ENCODE results near the gene KRT35. TPM values are rescaled to one million over a fixed set of nuclear protein-coding genes. Genes with fewer than 3 reads are reported as not detected.
"Not testable (repeated sequence)": the region's sequence is repeated elsewhere in the genome, so short reads cannot be mapped to it uniquely, and the experiment has no call there.

The KRT35 gene
- total RNA-seq, 1 donor from 2014 or later, result not detected

DNA sequence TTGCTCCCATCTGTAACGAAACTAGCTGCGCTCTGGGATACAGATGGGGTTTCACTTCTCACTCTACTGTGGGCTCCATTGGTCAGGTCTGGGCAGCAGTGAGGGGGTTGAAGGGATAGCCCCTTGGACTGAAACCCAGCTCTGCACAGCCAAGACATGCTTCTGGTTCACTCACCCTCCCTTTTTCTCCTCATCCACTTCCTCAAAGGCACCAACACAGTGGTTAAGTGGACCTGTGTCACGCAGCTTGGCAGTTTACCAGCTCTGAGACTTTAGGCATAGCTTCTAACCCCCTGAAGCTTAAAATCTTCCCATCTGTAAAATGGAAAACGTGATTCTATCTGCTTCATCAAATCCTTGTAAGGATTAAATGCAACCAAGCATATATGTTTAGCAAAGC lies 28.7 kb downstream of the KRT35 start:
- peak; percentile 13 for ATAC-seq

DNA sequence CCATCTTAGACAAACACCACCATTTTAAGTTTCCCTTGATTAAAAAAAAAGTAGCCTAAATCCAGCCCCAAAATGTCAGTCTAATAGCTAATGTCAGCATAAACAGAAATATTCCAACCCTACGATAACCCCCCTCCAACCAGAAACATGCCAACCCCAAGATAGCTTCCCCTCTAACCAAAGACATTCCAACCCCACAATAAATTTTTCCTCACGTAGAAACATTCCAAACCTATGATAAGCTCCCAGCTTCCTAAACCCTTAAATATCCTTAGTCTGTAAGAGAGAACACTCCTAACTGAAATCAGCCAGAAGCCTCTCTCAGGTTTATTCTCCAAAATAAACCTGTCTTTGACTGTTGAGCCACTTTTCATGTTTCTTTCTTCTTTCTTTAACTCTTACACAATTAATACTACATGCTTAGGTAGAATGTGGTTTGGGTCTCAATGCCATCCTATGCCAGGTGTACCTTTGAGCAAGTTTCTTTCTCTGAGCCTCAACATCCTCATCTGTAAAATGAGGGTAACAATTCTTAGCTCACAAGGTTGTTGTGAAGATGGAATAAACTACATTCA lies 29.7 kb downstream of the KRT35 start:
- no peak for ATAC-seq

DNA sequence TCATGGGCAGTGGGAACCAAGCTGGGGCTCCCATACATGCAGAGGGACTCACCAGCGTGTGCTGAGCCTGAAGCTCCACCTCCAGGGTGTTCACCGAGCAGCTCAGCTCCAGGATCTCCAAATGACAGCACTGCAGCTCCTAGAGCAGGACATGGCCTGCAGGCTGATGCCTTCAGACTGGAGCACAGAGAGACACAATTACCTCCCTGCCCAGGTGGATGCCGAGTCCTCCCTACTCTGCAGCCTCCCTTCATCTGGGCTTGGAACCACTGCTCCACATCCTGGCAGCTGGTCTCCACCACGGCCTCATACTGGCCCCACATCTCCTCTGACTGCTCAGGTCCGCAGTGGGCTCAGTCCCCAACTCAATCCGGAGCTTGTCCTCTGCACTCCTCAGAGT lies 31.9 kb downstream of the KRT35 start:
- no peak for ATAC-seq

DNA sequence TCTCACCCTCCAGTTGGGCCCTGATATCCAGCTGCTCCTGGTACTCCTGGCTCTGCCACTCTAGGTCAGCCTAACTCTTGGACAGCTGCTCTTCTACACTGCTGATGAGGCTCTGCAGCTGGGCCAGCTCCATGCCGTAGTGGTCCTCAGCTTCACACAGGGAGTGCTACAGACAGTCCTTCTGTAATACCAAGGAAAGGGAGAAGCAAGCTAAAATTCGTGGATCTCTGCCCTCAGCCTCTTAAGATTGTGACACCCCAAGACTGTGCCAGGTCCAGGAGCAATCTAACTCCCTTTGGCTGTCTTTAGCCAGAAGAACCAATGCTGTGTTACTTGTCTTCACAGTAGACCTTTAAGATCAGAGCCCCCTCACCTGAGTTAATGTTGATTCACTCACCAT lies 32.4 kb downstream of the KRT35 start:
- ATAC-seq, result no peak

DNA sequence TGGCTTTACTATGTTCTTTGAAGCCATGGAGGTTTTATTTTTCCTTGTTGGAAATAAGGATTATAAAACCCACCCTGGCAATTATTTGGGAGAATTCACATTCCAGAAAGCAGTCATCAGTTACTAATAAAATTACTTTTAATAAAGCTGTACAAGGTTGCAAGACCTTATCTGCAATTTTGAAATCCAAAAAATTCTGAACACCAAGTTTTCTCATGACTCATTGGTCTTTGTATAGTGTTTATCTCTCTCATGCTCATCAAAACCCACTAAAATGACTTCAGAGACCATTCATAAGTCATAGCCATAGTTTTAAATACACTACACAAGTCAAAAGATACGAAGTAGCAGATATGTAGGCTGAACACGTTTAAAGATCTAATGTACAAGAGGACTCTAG lies 34.1 kb downstream of the KRT35 start:
- no peak for ATAC-seq

DNA sequence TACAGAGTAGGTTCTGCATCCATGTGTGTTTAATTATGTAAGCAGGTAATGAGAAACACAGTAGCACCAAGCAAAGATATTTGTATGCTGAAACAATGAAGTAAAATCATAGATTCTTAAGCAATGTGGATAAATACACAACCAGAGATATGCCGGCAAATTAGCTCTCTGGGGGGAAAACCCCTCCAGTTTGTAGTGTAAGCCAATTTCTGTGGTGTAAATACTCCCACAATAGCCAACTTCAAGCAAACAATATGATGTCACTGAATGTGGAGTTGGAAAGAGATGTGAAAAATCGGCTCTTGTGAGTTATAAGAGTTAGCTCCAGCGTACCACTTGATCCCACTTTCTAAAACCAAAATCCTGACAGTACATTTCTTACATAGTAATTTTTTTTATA lies 36.3 kb downstream of the KRT35 start:
- no peak for ATAC-seq

DNA sequence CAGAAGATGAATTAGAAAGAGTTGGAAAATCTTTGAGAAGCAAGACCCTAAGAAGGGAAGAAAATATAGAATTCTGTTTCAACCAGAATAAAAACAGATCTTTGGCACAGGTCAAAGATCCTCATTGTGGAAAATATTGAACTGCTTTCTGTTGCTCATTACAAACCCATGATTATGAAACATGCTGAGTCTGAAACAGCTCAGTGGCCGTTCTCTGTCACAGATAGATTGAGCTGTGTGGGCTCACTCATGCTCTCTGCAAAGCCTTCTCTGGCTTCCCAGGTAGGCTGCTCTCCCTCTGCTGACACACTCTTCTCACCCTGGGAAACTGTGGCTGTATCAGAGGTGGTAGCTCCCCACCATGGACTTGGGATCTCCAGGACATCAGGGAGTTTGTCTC lies 36.8 kb downstream of the KRT35 start:
- ATAC-seq, result no peak

DNA sequence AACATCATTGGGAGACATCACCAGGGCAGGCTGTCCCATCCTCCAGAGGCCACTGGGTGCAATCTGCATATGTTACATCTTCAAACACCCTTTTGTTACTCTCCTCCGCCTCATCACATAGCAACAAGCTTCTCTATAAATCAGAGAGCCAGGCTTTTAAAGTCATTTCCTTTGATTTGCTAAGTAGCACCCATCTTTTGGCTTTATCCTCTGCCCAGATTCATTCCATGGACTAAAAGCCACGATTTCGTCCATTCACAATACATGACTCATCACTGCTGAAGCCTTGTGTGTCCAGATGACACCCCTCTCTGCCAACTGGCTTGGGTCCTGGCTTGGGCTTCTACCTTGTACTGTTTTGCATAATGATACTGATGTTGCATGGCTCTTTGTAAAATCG lies 38.2 kb downstream of the KRT35 start:
- ATAC-seq, result no peak

DNA sequence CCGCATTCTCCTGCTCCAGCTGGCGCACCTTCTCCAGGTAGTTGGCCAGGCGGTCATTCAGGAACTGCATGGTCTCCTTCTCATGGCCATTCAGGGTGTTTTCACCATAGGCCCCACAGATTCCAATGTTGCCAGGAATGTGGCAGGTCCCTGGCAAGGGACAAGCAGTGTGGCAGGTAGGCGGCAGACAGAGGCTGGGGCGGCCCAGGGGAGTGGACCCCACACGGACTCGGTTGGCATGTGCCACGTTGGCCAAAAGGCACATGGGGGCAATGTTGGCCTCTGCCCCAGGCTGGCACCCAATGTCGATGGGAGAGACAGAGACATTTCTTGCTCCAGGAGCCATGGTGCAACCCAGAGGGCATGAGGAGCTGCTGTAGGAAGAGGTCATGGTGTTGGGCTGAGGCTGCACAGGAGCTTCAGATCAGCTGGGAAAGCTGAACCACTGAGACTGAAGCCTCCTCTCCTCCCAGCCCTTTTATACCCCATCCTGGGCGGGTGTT lies 40.4 kb downstream of the KRT35 start, which contains the start of gene KRT38:
KRT38 (minus strand) TSS at position 453 of the 503 bp plus-strand sequence; CDS start at position 391, 62 bp downstream.
- ATAC-seq, result no peak

DNA sequence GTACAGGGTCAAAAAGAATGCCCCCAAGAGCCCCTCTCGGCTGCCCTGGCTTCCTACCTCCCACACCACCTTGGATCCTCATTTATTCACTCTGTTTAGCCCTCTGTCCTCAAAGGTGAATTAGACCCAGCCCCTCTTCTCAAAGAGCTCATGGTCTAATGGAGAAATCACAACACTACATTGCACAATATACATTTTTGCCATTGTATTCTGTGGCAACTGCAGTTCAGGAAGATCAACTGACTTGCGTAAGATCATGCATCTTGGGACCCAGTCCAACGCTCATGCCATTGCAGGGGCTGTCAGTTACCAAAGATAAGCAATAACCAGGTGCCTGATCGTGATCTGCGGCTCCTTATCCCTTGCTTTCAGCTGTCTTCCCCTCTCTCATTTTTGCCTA lies 41.6 kb downstream of the KRT35 start:
- ATAC-seq, result peak; percentile 50

DNA sequence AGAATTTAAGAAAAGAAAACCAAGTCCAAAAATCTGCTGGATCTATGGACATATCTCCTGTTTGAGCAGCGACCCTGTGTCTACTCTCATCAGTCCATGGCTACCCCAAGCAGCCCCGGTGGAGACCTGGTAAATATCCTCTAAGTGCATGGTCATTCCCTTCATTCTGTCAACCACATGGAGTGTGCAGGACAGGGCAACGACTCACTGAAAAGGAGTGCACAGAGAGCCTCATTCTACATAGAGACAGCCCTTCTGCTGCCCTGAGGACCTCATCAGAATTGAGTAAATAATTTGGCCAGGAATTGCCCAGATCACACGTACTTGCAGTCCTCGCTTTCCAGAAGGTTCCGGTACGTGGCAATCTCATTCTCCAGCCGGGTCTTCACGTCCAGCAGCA lies 43.2 kb downstream of the KRT35 start:
- no peak for ATAC-seq

DNA sequence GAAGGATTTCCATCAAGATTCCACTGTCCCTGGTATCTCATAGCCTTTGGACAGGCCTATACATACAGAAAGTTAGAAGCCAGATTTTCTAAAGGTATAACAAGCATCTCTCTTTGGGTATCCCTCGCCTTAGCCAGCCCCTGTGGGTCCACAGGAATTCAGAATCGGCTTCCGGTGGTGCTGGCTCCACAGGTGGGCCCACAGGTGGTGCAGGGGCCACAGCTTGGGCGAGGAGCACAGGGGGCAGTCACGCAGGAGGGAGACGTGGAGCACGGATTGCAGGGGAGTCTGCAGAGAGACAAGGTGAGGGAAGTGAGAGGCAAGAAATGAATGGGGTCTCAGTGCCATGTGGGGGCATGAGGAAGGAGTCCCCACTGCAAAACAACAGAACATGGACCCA lies 43.7 kb downstream of the KRT35 start:
- no peak for ATAC-seq

DNA sequence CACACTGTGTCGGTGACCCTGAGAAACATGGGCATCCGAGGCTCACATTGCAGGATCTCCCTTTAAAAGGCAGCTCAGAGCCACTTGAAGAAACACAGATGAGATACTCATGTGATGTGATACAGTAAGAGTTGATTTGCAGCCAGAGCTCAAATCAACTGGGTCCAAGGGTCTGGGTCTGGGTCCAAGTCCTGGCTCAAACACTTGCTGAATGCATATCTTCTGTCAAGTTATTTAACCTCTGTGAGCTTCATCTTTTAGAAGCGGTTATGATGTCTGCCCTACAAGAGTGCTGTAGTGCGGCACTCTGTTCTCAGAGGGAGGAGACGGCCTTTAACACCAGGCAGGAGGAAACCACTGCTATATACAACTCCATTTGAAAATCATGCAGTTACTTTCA lies 46.5 kb downstream of the KRT35 start:
- no peak for ATAC-seq

DNA sequence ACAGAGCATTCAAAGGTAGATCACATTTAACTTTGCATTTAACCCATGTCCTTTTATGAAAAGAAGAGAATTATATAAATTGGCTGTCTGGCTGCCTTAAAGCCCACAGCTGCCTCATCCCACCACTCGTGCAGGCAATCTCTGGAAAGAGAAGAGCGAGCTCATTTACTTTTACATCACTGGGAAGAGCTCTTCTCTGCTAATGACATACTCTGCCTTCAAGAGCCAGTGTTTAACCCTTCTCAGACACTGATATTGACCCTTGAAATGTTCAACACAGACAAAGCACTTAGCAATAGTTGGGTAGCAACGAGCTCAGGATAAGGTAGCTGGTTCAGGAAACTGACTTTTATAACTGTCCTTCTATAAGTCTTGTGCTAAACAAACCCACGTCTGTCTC lies 46.9 kb downstream of the KRT35 start:
- ATAC-seq, result no peak

DNA sequence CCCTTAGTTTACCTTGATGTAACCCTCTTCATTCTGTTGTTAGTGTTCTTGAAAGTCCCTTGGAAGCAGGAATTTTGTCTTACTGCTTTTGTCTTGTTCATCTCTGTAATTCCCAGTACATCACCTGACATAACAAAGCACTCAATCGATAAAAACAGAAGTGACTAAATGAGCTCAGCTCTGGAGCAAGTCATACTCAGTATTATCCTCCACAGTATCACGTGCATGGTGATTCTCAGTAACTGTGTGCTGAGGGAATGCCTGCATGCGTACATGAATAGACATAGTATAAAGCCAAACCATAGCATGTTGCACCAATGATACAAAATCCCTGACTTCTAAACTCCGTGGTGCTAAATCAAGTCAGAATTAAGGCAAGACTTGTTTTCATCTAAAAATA lies 47.4 kb downstream of the KRT35 start:
- ATAC-seq, result no peak

DNA sequence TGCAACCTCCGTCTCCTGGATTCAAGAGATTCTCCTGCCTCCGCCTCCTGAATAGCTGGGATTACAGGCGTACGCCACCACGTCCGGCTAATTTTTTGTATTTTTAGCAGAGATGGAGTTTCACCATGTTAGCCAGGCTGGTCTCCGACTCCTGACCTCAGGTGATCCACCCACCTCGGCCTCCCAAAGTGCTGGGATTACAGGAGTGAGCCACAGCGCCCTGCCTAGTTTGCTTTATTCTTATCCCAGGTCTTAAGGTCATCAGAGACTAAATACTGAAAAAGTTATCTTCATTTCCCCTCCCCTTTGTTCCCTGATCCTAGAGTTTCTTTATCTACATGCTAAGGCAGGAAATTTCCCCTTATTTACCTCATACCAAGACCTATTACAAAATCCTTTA lies 50.6 kb downstream of the KRT35 start:
- ATAC-seq, result not testable (repeated sequence)

DNA sequence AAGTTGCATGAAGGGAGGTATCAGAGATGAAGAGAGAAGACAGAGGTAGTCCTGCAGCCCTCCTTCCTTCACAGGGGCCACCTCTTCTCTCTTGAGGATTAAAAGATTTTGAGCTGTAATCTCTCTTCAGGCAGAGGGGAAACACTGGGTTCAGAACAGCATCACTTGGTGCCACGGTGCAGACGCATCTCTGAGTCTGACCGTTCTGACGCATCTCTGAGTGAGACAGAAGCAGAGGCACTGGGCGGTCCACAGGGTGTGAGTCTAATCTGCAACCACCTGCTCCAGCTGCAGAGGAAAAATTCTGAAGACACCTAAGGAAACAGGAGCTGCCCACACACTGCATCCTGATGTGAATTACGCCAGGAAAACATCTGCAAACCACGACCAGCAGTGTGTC lies 51.3 kb downstream of the KRT35 start:
- no peak for ATAC-seq

DNA sequence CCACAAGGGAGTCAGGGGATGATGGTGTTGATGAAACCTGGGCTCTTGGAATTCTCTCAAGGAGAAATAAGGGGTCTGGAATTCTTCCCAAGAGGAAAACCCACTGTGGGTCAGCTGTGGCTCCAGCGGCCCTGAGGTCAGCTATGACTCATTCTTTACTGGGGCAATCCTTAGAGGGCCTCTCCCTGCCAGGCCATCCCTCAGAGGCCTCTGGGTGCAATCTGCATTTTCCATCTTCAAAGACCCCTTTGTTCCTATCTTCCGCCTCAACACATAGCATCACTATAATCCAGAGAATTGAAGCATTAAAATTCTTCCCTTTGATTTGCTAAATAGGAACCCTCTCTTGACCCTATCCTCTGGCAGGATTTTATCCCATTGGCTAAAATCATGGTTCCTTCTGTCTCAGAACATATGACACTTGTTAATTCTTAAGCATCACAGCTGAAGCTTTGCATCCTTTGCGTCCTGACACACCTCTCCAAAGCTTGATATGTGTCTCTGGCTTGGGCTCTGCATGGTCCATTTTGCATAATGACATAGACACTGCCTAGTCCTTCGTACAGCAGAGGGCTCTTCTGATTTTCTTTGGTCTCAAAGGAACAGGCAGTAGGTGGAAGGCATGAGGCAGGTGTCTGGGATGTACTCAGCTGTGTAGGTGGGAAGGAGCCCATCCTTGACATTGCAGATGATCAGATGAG lies 52.2 kb downstream of the KRT35 start:
- no peak for ATAC-seq

Other genes starting within 250 kb of the KRT35 start
- gene KRTAP9-3, start 248.7 kb downstream of the KRT35 start, total RNA-seq, result not detected
- not detected for gene KRTAP9-8, start 243.2 kb downstream of the KRT35 start, total RNA-seq
- gene KRTAP9-4, start 231.5 kb downstream of the KRT35 start, total RNA-seq, result not detected
- gene KRTAP9-9, start 225.8 kb downstream of the KRT35 start, total RNA-seq, result not detected
- not detected for gene KRTAP9-6, start 215.8 kb downstream of the KRT35 start, total RNA-seq
- gene KRTAP9-7, start 205.5 kb downstream of the KRT35 start, total RNA-seq, result not detected
- not detected for gene KRTAP29-1, start 178.3 kb downstream of the KRT35 start, total RNA-seq
- gene KRTAP16-1, start 171.8 kb downstream of the KRT35 start, total RNA-seq, result not detected
- gene KRTAP17-1, start 165.4 kb downstream of the KRT35 start, total RNA-seq, result not detected
- 0.92 TPM for gene KRT33A, start 130.3 kb downstream of the KRT35 start, total RNA-seq
- gene KRT33B, start 111.3 kb downstream of the KRT35 start, total RNA-seq, result not detected
- 0.44 TPM for gene KRT34, start 98.8 kb downstream of the KRT35 start, total RNA-seq
- gene KRT31, start 83.5 kb downstream of the KRT35 start, total RNA-seq, result 4.4 TPM
- not detected for gene KRT37, start 56.6 kb downstream of the KRT35 start, total RNA-seq
- gene KRT38, start 40.2 kb downstream of the KRT35 start, total RNA-seq, result not detected
- gene KRT32, start 13.8 kb downstream of the KRT35 start, total RNA-seq, result 0.80 TPM
- gene KRT36, start 8.8 kb upstream of the KRT35 start, total RNA-seq, result not detected
- 44,686 TPM for gene KRT13, start 24.5 kb upstream of the KRT35 start, total RNA-seq
- 2,810 TPM for gene KRT15, start 37.7 kb upstream of the KRT35 start, total RNA-seq
- 366 TPM for gene KRT19, start 47.2 kb upstream of the KRT35 start, total RNA-seq
- 0.16 TPM for gene KRT9, start 90.9 kb upstream of the KRT35 start, total RNA-seq
- gene KRT14, start 105.7 kb upstream of the KRT35 start, total RNA-seq, result 5,105 TPM
- 2,310 TPM for gene KRT16, start 131.6 kb upstream of the KRT35 start, total RNA-seq
- gene KRT17, start 143.4 kb upstream of the KRT35 start, total RNA-seq, result 380 TPM
- gene EIF1, start 207.7 kb upstream of the KRT35 start, total RNA-seq, result 725 TPM
- gene GAST, start 231.2 kb upstream of the KRT35 start, total RNA-seq, result not detected